ENCODE measurements around the gene CSPG4.
"Not testable (repeated sequence)": the region's sequence is repeated elsewhere in the genome, so short reads cannot be mapped to it uniquely, and the experiment has no call there.

The CSPG4 gene

DNA sequence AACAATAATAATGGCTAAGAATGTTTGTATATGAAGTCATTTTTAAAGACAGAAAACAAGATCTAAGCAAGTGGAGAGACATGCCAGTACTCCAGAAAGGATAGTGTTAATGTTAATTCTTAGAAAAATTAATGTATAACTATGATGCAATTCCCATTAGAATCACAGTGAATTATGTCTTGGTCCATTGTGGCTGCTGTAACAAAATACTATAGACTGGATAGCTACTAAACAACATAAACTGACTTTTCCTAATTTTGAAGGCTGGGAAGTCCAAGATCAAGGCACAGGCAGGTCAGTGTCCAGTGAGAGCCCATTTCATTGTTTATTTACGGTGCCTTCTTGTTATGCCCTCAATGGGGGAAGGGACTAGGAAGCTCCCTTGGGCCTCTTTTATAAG lies 32.7 kb upstream of the CSPG4 start:
- no peak overlapping the region for H3K27ac ChIP-seq

DNA sequence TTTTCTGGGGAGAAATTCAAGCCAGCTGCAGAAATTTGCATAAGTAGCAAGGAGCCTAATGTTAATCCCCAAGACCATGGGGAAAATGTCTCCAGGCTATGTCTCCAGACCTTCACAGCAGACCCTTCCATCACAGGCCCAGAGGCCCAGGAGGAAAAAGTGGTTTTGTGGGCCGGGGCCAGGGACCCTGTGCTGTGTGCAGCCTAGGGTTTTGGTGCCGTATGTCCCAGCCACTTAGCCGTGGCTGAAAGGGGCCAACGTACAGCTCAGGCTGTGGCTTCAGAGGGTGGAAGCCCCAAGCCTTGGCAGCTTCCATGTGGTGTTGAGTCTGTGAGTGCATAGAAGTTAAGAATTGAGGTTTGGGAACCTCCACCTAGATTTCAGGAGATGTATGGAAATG lies 29.7 kb upstream of the CSPG4 start:
- not testable (repeated sequence) for H3K27ac ChIP-seq, H3K4me3 ChIP-seq

More for the DNA sequence above, 32.7 kb upstream of the CSPG4 start:
- no peak overlapping the region for H3K4me3 ChIP-seq

DNA sequence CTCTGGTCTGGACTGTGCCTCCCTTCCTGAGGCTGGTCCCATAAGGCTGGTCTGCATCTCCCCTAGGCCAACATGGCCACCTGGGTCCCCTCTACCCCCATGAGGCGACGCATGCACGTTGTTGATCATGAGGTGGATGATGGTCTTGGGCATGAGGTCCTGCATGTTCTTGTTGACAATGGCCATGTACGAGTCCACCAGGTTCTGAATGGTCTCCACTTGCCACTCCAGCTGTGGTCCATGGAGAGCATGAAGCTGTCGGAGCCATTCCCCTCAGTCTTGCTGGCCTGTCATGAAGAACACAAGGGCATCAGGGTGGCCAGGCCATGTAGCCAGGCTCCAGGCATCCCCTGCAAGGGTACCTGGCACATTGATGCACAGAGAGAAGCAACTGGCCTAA lies 27.1 kb upstream of the CSPG4 start:
- no peak overlapping the region for H3K4me3 ChIP-seq
- H3K27ac ChIP-seq, result no peak overlapping the region

DNA sequence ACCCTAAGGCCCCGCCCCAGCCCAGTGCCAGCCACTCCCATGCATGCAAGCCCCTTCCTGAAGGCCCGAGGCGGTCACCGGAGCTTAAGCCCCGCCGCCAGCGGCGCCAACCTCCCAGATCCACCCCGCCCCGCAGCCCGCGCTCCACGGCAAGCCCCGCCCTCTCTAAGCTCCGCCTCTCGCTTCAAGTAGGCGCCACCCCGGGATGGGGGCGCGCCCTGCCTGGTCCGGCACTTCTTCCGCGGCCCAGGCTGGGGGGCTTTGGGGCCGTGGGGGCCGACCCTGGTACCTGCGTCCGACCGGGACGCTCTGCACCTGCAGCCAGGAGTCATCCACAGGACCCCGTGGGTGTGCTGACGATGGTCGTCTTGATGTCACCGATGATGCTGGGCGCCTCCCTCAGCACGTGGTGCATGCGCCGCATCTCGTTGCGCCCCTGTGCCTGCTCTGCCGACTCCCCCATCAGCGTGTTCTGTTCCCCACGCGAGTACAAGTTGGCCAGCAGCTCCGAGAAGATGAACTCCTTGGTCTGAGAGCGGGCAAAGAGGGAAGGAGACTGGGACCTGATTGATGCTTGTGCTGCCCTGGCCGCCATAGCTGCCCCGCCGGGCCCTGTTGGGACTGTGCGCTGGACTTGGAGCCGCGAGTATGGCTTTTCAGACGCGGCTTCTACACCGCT lies 26.1 kb upstream of the CSPG4 start:
- H3K4me3 ChIP-seq, result peak overlapping the region; percentile 43 to 77 (median 54)
- H3K27ac ChIP-seq, result peak overlapping the region in 9 of 21 experiments; percentile 4 to 85 (median 69)

DNA sequence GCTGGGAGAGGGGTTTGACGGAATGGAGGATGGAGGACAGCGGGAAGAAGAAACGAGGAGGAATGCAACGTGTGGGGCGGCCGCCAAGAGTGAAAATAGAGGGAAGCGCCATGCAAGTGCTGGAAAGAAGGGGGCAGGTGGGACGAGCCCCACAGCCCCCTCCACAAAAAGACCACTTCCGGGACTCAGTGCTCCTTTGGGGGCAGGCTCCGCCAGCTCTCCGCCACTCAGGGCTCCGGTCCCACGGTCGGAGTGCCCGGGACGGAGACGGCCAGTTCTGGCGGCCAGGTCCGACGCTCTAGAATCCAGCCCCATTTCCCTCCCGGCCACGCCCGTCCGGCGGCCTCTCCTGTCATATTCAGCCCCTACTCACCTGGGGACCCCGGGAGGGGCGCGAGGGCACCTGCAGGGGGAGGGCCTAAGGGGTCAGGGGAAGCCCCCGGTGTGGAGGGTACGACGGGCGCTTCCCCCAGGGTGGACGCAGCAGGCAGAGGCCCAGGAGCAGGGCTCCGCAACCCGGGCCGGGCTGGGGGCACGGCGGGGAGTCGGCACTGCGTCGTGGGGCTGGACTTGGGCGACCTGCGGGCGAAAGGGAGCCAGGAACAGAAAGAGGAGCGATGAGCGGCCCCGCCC lies 25.5 kb upstream of the CSPG4 start:
- Histone ChIP-seq H3K4me3 (peak overlapping the region; percentile 43 to 77 (median 54)), H3K27ac (peak overlapping the region in 15 of 21 experiments; percentile 4 to 85 (median 60))

DNA sequence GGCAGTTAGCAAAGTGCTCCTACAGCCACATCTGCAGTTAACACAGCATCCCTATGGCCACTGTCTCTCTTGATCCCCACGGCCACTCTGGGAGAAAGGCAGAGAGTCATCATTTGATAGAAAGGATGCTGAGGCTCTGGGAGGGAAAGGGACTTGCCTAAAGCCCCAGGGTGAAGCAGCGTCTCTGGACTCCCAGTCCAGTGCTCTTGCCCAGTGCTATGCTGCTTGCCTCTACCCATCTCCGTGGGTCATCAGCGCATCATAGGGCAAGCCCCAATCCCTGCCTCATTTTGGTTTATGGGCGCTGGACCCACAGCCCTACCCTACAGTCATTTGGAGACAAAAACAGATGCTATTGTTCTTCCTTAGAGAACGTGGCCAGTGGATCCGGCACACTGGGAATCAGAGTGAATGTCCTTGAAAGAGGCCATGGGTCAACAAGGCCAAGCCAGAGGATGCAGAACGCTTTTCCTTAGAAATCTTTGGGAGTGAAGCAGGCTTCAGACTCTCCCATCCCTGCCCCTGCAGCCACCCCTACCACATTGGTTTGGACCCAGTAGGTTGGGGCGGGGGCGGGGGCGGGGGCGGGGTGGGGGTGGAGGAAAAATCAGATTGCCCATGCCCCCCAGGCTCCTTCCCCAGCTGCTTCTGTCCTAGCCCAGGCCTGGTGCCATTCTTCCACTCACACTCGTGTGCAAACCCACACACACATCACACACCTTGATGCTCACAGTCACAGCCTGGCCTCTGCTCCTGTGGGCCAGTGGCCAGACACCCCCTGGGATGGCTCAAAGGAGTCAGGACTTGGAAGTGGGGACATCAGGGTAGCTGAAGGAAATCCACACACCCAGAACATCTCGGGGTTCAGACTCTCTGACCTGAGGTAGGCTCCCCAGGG lies 24.7 kb upstream of the CSPG4 start:
- peak overlapping the region in 4 of 21 experiments; percentile 69 to 85 (median 75) for H3K27ac ChIP-seq
- peak overlapping the region; percentile 43 to 77 (median 54) for H3K4me3 ChIP-seq

DNA sequence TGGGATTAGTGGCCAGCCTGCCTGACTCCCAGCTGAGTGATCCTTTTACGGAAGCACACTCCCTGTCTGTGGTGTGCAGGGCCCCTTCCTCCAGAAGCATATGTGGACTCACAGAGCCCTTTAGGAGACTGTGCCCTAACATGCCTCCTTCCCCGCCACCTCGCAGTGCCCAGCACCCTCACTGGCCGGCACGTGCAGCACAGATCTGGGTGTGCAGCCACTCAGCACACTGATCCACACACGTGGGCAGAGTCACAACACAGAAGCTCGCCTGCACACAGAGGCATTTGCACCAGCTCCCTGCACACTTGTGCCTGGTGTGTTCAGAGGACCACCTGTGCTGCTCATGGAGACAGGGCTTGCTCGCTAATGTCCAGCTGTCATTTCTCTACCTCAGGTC lies 23.6 kb upstream of the CSPG4 start:
- Histone ChIP-seq H3K27ac (no peak overlapping the region), H3K4me3 (no peak overlapping the region)

DNA sequence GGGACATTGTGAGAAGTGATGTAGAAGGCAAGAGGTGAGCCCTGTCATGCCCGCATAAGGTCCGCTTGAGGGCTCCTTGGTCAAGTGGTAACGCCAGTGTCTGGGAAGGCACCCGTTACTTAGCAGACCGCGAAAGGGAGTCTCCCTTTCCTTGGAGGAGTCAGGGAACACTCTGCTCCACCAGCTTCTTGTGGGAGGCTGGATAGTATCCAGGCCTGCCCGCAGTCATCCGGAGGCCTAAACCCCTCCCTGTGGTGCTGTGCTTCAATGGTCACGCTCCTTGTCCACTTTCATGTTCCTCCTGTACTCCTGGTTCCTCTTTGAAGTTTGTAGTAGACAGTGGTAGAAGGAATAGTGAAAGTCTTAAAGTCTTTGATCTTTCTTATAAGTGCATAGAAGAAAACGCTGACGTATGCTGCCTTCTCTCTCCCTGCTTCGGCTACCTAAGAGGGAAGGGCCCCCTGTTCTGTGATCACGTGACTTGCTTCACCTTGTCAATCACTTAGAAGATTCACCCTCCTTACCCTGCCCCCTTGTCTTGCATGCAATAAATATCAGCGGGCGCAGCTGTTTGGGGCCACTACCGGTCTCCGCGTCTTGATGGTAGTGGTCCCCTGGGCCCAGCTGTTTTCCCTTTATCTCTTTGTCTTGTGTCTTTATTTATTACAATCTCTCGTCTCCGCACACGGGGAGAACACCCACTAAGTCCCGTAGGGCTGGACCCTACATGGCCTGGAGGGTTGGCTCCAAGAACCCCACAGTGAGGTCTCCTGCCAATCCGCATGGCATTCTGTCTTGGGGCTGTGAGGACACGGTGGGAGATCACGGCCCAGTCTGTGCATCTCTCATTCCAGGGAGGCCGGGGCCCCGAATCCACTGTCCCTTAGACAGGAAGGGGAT lies 22.5 kb upstream of the CSPG4 start:
- H3K4me3 ChIP-seq, H3K27ac ChIP-seq: not testable (repeated sequence)

DNA sequence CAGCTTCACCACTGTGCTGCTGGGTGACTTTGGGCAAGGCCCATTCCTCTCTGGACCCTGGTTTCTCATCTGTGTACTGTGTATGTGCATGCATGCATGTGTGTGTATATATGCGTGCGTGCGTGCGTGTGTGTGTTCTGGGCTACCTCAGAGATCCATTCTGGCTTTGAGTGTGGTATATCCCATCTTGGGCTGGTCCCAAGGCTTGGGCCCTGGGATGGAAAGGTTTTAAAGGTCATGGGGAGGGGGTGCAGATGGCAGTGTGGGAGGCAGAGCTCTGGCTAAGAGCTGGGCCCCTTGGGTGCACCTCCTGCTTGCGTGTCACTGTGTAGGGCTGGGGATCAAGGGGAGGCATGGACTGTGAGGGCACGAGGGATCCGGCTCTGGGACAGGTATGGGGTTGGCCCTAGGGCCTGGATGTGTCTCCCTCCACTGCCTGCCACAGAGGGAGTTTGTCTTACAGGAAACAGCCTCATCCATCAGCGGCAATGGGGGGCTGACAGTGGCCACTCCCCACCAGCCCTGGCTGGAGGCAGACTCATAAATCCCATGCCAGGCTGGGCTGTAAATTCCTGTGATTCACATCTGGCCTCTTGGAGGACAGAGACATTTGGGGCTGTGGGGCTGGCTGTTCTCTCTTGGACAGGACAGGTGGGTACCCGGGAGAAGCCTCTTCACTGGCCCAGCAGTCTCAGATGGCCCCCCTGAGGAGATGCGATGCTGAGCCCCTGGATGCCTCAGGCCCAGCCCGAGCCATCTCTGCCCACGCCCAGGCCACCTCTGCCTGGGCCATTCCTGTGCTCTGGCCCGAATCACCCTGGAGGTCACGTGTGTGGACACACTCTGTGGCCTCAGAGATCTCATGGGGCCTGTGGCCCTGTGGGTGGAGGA lies 21.4 kb upstream of the CSPG4 start:
- Histone ChIP-seq H3K4me3 (no peak overlapping the region), H3K27ac (no peak overlapping the region)

DNA sequence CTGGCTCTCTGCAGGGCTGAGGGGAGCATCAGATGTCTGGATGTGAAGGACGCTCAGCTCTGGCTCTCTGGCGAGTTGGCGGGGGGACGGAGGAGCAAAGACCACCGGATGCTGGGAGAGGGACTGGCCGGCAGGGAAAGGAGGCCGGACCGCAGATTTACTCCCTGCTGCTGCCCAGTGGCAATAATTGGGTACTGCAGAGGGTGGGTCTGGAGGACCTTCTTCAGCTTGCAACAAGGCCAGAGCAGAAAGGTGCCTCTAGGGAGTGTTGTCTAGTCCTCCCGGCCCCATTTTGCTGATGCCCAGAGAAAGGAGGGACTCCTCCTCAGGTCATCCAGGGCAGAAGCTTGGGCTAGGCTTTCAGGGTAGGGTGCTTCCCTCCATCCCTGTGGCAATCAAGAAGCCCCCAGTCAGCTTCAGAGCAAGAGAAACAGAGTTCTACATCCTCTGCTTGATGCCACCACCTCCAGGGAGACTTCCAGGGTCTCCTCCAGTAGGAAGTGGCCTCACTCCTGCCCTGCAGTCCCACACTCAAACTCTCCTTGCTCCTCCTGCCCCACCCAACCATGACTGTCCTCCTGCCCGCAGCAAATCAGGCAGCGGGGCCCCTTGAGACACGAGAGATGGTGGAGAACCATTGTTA lies 20.3 kb upstream of the CSPG4 start:
- no peak overlapping the region for H3K27ac ChIP-seq
- no peak overlapping the region for H3K4me3 ChIP-seq

DNA sequence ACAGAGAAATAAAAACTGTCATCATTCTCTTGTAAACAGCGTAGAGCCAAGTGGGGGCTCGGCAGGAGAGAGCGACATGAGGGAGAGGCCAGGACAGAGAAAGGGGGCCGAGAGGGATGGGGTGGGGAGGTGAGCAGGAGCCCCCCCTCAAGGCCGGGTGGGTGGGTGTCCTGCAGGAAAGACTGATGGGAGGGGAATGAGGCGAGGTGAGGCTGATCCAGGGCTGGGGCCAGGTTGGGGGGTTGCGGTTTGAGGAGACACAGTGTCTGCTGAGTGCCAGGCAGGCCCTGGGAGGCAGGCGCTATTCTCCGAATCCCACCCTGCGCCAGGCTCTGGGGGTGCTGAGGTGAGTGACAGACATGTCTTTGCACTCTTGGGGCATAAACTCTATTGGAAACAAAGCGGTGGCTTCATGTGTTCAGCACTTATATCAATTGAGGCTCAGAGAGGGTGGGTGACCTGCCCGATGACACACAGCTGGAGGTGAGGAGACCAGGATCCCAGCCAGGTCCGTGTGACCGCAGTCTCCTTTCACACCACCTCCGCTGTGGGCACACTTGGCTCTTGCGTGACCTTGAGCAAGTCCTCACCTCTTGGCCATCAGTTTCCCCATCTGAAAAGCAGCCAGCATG lies 19.6 kb upstream of the CSPG4 start:
- peak overlapping the region in 2 of 21 experiments; percentile 4 to 7 for H3K27ac ChIP-seq
- no peak overlapping the region for H3K4me3 ChIP-seq

DNA sequence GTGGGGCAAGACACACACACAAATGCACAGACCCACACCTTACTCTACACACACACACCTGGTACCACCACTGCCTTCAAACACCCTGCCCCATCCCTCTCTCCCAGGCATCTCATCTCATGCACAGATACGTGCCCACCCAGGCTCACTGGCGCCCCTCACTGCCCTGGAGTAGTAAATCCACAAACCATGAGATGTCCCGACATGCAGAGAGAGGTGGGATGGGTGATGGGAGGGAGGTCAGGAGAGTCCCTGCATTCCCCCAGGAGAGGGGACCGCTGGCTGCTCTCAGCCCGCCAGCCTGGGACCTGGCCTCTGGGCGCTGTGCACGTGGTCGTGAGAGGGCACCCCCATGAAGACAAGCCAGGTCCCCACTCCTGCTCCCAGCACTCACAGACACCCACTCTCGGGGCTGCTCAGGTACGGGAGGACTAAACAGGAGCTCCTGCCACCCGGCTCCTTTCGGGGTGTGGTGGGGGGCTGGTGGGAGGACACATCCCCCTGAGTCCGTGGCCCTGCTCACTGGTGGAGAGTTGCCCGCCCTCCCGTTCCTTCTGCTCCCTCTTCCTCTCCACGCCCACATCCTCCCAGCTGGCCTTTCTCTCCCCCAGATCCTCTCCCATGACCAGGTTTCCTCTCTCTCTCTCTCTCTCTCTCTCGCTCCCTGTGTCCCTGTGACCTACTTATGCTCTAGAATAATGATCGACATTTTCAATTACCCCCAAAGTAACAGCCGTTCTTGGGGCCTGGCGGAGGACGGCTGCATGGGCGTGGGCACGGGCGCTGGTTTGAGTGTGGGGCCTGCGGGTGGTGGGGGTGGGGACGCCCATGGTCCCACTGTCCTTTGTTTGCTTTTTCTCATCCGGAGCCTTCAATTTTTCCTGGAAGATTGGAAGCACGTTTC lies 18.9 kb upstream of the CSPG4 start:
- Histone ChIP-seq H3K27ac (peak overlapping the region in 2 of 21 experiments; percentile 4 to 7), H3K4me3 (no peak overlapping the region)

DNA sequence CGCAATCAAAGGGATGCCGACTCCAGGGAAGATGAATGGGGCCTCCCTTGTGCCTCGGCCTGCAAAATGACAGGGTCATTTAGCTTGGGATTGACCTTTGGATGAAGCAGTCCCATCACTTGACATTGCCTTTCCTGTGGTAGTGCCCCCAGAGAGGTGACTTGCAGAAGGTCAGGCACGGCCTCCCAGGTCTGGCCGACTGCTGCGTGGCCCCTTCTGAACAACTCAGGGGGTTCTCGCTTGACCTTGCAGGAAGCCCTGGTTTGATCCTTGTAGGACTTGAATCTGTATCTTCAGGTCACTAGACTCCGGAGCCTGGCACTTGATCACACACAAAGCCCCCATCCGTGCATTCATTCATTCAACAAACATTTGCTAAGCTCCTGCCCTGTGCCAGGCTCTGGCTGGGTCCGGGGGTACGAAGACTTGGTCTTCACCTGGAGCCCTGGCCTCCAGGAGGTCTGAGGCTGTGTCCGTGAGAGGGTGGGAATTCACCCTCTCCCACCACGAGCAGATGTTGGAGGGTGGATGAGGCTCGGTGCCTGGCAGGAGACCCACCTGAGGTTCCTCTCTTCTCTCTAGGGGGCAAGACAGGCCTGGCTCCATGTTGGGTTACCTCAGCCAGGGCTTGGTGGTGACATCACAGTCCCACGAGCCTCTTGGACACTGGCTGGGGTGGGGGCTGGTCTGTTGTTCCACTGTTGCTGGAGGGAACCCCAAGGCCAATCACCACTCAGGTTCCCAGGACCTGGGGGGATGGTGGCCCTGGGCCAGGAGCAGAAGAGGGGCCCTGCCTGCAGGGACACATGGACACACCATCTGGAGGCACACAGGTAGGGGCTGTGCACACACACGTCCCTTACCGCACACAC lies 18.0 kb upstream of the CSPG4 start:
- not testable (repeated sequence) for H3K27ac ChIP-seq, H3K4me3 ChIP-seq

DNA sequence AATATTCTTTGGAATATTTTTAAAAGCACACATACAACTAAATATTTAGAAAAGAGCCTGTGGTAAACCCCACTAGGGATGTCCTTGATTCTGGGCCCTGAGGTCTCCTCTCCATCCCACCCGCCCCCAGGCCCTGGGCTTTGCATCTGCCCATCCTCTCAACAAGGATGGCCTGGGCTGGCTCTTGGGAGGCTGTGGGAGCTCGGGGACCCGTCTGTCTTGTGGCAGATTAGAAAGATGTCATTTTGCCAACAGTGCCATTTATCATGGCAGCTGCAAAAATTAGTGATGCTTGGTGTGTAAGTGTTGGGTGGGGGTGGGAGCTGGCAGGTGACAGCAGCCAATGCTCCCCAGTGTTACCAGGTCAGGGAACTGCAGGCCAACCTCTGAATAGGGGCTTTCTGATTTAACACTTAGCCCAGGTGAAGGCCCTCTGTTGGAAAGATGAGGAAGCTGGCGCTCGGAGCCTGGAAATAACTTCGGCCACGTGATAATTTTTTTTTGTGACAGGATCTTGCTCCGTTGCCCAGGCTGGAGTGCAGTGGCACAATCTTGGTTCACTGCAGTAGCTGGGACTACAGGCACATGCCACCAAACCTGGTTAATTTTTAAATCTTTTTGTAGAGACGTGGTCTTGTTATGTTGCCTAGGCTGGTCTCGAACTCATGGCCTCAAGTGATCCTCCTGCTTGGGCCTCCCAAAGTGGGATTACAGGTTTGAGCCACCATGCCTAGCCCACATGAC lies 16.9 kb upstream of the CSPG4 start:
- no peak overlapping the region for H3K27ac ChIP-seq
- no peak overlapping the region for H3K4me3 ChIP-seq

All from skin epidermis (tissue), 12 donors.